H1 (cell line): ENCODE measurements around the gene ATP6V1B1. TPM values are rescaled to one million over a fixed set of nuclear protein-coding genes. Genes with fewer than 3 reads are reported as not detected.

ENCODE experiments used
- CTCF ChIA-PET: fragments of 300-600 bp; sonication (Branson Sonifier 250); formaldehyde crosslinking; loops from one replicate; lab custom pipeline; 2021; ENCODE audit not compliant: partially characterized antibody; lab: Charles Lee
- POLR2A ChIA-PET: fragments of 300-600 bp; sonication (Branson Sonifier 250); formaldehyde crosslinking; loops from one replicate; lab custom pipeline; 2021; ENCODE audit warnings: inconsistent platforms; ENCODE audit not compliant: partially characterized antibody; lab: Charles Lee
- DNase-seq, 2 experiments: peaks; one replicate each; pipeline versions ENCODE4 v3.0.0 to v3.0.0-alpha.2; 2010 to 2022; ENCODE audit warnings: low spot score in 2 of 2, low read depth in 1 of 2, mixed read lengths in 1 of 2
- FAIRE-seq: peaks from 2 replicates; lab custom pipeline; 2011; peaks lifted over from hg19 to GRCh38; lab: Jason Lieb, UNC
- H2AFZ ChIP-seq: 2 replicates; pipeline ENCODE4 v1.8.1; 2012; ENCODE audit warnings: low read length, inconsistent platforms
- H2AK5ac ChIP-seq: 2 replicates; pipeline ENCODE4 v1.6.1; 2013; ENCODE audit warnings: low read depth, low read length
- H2BK120ac ChIP-seq: replicated peaks from 2 replicates; pipeline ENCODE3; 2013; ENCODE audit warnings: low read depth, low read length, inconsistent platforms
- H2BK12ac ChIP-seq: 2 replicates; pipeline ENCODE4 v1.6.1; 2013; ENCODE audit warnings: low read depth, low read length
- H2BK15ac ChIP-seq: 2 replicates; pipeline ENCODE4 v1.6.1; 2013; ENCODE audit warnings: low read length
- H2BK20ac ChIP-seq: 2 replicates; pipeline ENCODE4 v1.6.1; 2013; ENCODE audit warnings: low read length
- H2BK5ac ChIP-seq: 2 replicates; pipeline ENCODE4 v1.6.1; 2013; ENCODE audit warnings: low read depth, low read length
- H3K14ac ChIP-seq: 2 replicates; pipeline ENCODE4 v1.6.1; 2013; ENCODE audit warnings: inconsistent platforms; ENCODE audit not compliant: insufficient read length
- H3K18ac ChIP-seq: 2 replicates; pipeline ENCODE4 v1.6.1; 2013; ENCODE audit warnings: low read length; ENCODE audit errors: extremely low read depth
- H3K23ac ChIP-seq: 2 replicates; pipeline ENCODE4 v1.6.1; 2013; ENCODE audit warnings: inconsistent platforms; ENCODE audit not compliant: insufficient read length
- H3K23me2 ChIP-seq: 2 replicates; pipeline ENCODE4 v1.6.1; 2013; ENCODE audit warnings: low read depth, low read length
- H3K27ac ChIP-seq: 2 replicates; pipeline ENCODE4 v1.6.1; 2011; ENCODE audit warnings: low read depth, low read length, inconsistent platforms
- H3K27me3 ChIP-seq, 4 experiments: replicated peaks in 1 of 4; 1 replicate in 1 of 4; 2 replicates in 3 of 4; pipeline versions ENCODE4 v1.6.1 to v1.8.1; 2011 to 2013; ENCODE audit warnings: low read length in 3 of 4, mild to moderate bottlenecking in 3 of 4, inconsistent platforms in 2 of 4, mixed read lengths in 2 of 4, moderate library complexity in 1 of 4; ENCODE audit not compliant: control insufficient read depth in 3 of 4, insufficient read depth in 3 of 4; ENCODE audit errors: extremely low read depth in 1 of 4
- H3K36me3 ChIP-seq, 4 experiments: 2 replicates each; pipeline versions ENCODE4 v1.6.1 to v1.8.1; 2011 to 2013; ENCODE audit warnings: mild to moderate bottlenecking in 4 of 4, low read length in 3 of 4, moderate library complexity in 2 of 4, control low read depth in 1 of 4, inconsistent platforms in 1 of 4; ENCODE audit not compliant: insufficient read depth in 4 of 4, control insufficient read depth in 2 of 4
- H3K4ac ChIP-seq: replicated peaks from 2 replicates; pipeline ENCODE3; 2013; ENCODE audit warnings: low read length, low read depth, mixed read lengths, inconsistent platforms; ENCODE audit not compliant: insufficient read length
- H3K4me1 ChIP-seq, 4 experiments: replicated peaks in 1 of 4; 1 replicate in 1 of 4; 2 replicates in 3 of 4; pipeline versions ENCODE4 v1.6.1 to v1.8.1; 2011 to 2013; ENCODE audit warnings: low read length in 3 of 4, inconsistent platforms in 2 of 4, mixed read lengths in 1 of 4; ENCODE audit not compliant: insufficient read depth in 4 of 4, control insufficient read depth in 3 of 4
- H3K4me2 ChIP-seq, 2 experiments: 2 replicates each; pipeline versions ENCODE4 v1.6.1 to v1.8.1; 2011 to 2013; ENCODE audit warnings: low read depth in 2 of 2, low read length in 2 of 2, control low read depth in 1 of 2, inconsistent platforms in 1 of 2, mild to moderate bottlenecking in 1 of 2; ENCODE audit not compliant: insufficient read depth in 1 of 2
- H3K4me3 ChIP-seq, 4 experiments: fragments of 200-600, 300-600 bp in 1 of 4; sonication (generic), shearing (Covaris generic), sonication (Bioruptor Twin) in 1 of 4; 2 replicates each; pipeline versions ENCODE4 v1.5.1 to v1.8.1; 2011 to 2016; ENCODE audit warnings: low read length in 4 of 4, low read depth in 3 of 4, control low read depth in 2 of 4, inconsistent platforms in 2 of 4, mild to moderate bottlenecking in 2 of 4, mixed read lengths in 1 of 4, moderate library complexity in 1 of 4; ENCODE audit not compliant: insufficient read depth in 2 of 4; ENCODE audit errors: extremely low read depth in 1 of 4
- H3K56ac ChIP-seq: replicated peaks from 2 replicates; pipeline ENCODE3; 2013; ENCODE audit warnings: low read depth, mild to moderate bottlenecking, mixed read lengths, low read length, inconsistent platforms; ENCODE audit not compliant: insufficient read length
- H3K79me1 ChIP-seq: 2 replicates; pipeline ENCODE4 v1.6.1; 2013; ENCODE audit warnings: low read depth, low read length, control low read depth
- H3K79me2 ChIP-seq, 2 experiments: 2 replicates each; pipeline versions ENCODE4 v1.6.1 to v1.8.1; 2012 to 2013; ENCODE audit warnings: low read length in 2 of 2, mild to moderate bottlenecking in 2 of 2, inconsistent platforms in 1 of 2; ENCODE audit not compliant: insufficient read depth in 2 of 2, control insufficient read depth in 1 of 2
- H3K9ac ChIP-seq, 4 experiments: replicated peaks in 1 of 4; 1 replicate in 1 of 4; 2 replicates in 3 of 4; pipeline versions ENCODE4 v1.6.1 to v1.8.1; 2011 to 2013; ENCODE audit warnings: low read depth in 3 of 4, low read length in 3 of 4, control low read depth in 2 of 4, mild to moderate bottlenecking in 2 of 4, moderate library complexity in 2 of 4, inconsistent platforms in 1 of 4; ENCODE audit errors: extremely low read depth in 1 of 4
- H3K9me3 ChIP-seq, 2 experiments: 2 replicates each; pipeline versions ENCODE4 v1.6.1 to v1.8.1; 2012 to 2013; ENCODE audit warnings: mild to moderate bottlenecking in 2 of 2, moderate library complexity in 2 of 2, control low read depth in 1 of 2, inconsistent platforms in 1 of 2, low read depth in 1 of 2, low read length in 1 of 2, mixed read lengths in 1 of 2; ENCODE audit not compliant: insufficient read depth in 2 of 2
- H4K20me1 ChIP-seq, 2 experiments: replicated peaks in 1 of 2; 2 replicates each; pipeline versions ENCODE3 to v1.8.1; 2011 to 2013; ENCODE audit warnings: inconsistent platforms in 2 of 2, low read length in 2 of 2, mild to moderate bottlenecking in 1 of 2; ENCODE audit not compliant: insufficient read depth in 2 of 2, control insufficient read depth in 1 of 2
- H4K5ac ChIP-seq: 2 replicates; pipeline ENCODE4 v1.6.1; 2013; ENCODE audit warnings: low read length, low read depth, mixed read lengths, inconsistent platforms; ENCODE audit not compliant: insufficient read length
- H4K8ac ChIP-seq: 2 replicates; pipeline ENCODE4 v1.8.0; 2013; ENCODE audit warnings: mild to moderate bottlenecking, moderate library complexity, low read length, inconsistent platforms; ENCODE audit not compliant: insufficient read depth; ENCODE audit errors: extremely low read depth
- H4K91ac ChIP-seq: replicated peaks from 2 replicates; pipeline ENCODE3; 2013; ENCODE audit warnings: low read length, mixed read lengths, inconsistent platforms; ENCODE audit not compliant: insufficient read length
- CEBPB ChIP-seq: IDR thresholded peaks from 2 replicates; pipeline ENCODE4 v1.6.1; 2012; ENCODE audit warnings: low read depth, low read length
- EGR1 ChIP-seq: IDR thresholded peaks from 2 replicates; pipeline ENCODE4 v1.6.1; 2011; ENCODE audit warnings: low read depth, low read length, borderline replicate concordance
- EZH2 ChIP-seq: fragments of 200-600 bp; sonication (generic); IDR thresholded peaks from 2 replicates; pipeline ENCODE4 v1.7.1; 2012; ENCODE audit warnings: low read depth, mild to moderate bottlenecking, moderate library complexity, low read length, inconsistent platforms; ENCODE audit not compliant: severe bottlenecking
- MAFK ChIP-seq: IDR thresholded peaks from 2 replicates; pipeline ENCODE4 v1.6.1; 2012; ENCODE audit warnings: low read depth, mild to moderate bottlenecking, improper control_type of control experiment, low read length
- RAD21 ChIP-seq, 2 experiments: IDR thresholded peaks in 1 of 2; conservative IDR thresholded peaks in 1 of 2; 2 replicates each; pipeline ENCODE4 v1.6.1; 2011; ENCODE audit warnings: low read depth in 2 of 2, low read length in 2 of 2, improper control_type of control experiment in 1 of 2, inconsistent platforms in 1 of 2, mild to moderate bottlenecking in 1 of 2, moderate library complexity in 1 of 2
- RNF2 ChIP-seq: fragments of 200-900, 300-1000 bp; sonication (generic); IDR thresholded peaks from 2 replicates; pipeline ENCODE4 v1.7.1; 2016; ENCODE audit warnings: borderline replicate concordance, low read depth, mild to moderate bottlenecking, antibody characterized with exemption, low read length; ENCODE audit not compliant: poor library complexity, severe bottlenecking; ENCODE audit errors: missing control alignments
- RXRA ChIP-seq: IDR thresholded peaks from 2 replicates; pipeline ENCODE4 v1.6.1; 2011; ENCODE audit warnings: low read depth, mild to moderate bottlenecking, low read length, moderate library complexity; ENCODE audit not compliant: insufficient read depth
- SP1 ChIP-seq: IDR thresholded peaks from 2 replicates; pipeline ENCODE4 v1.6.1; 2011; ENCODE audit warnings: low read depth, low read length
- SP4 ChIP-seq: IDR thresholded peaks from 2 replicates; pipeline ENCODE4 v1.6.1; 2012; ENCODE audit warnings: low read length, inconsistent platforms
- YY1 ChIP-seq: IDR thresholded peaks from 2 replicates; pipeline ENCODE4 v1.6.1; 2011; ENCODE audit warnings: low read depth, mild to moderate bottlenecking, low read length
- WGBS, 2 experiments: shearing (Covaris generic) in 1 of 2; methylation state at CpG; one replicate each; pipeline versions ENCODE4 v1.1.6 to v1.1.7; 2013 to 2015; ENCODE audit warnings: low lambda C conversion rate in 2 of 2, mixed read lengths in 2 of 2, inconsistent platforms in 1 of 2, low coverage in 1 of 2, missing lambda C conversion rate in 1 of 2; ENCODE audit not compliant: insufficient replicate concordance in 2 of 2, insufficient coverage in 1 of 2, insufficient read length in 1 of 2; ENCODE audit errors: extremely low coverage in 1 of 2, missing lambda C conversion rate in 1 of 2; 5-methylcytosine and 5-hydroxymethylcytosine counted together
- polyA plus RNA-seq, 7 experiments: library from polyadenylated mRNA; depleted of rRNA in 3 of 7; stranded (reverse) in 5 of 7; unstranded in 2 of 7; fragments of >200 nt in 5 of 7; fragments of 200-250 nt in 2 of 7; gene quantifications; 1 replicate in 5 of 7; 2 replicates in 1 of 7; 4 replicates in 1 of 7; pipeline versions ENCODE4 v1.2.1 to v1.2.3, GENCODE V29; 2011 to 2013; ENCODE audit warnings: missing spikeins in 2 of 7, mixed read lengths in 2 of 7
- total RNA-seq: library from RNA; stranded (reverse); fragmentation: NEBNext Ultra II Directional; extraction: Animal tissue kit (Norgen Biotek cat#: 25700); gene quantifications from 2 replicates; pipeline ENCODE4 v1.2.1, GENCODE V29; 2021
- TF ChIP-seq, protein P1 (sequence below): IDR thresholded peaks from 2 replicates; pipeline ENCODE4 v1.6.1; 2012; ENCODE audit warnings: low read length, inconsistent platforms

ATP6V1B1 gene
- total and polyA plus RNA-seq, 2 of the 8 experiments (the other 6 are each of a cell fraction or from before 2014, with no cell fraction given), result not detected

DNA sequence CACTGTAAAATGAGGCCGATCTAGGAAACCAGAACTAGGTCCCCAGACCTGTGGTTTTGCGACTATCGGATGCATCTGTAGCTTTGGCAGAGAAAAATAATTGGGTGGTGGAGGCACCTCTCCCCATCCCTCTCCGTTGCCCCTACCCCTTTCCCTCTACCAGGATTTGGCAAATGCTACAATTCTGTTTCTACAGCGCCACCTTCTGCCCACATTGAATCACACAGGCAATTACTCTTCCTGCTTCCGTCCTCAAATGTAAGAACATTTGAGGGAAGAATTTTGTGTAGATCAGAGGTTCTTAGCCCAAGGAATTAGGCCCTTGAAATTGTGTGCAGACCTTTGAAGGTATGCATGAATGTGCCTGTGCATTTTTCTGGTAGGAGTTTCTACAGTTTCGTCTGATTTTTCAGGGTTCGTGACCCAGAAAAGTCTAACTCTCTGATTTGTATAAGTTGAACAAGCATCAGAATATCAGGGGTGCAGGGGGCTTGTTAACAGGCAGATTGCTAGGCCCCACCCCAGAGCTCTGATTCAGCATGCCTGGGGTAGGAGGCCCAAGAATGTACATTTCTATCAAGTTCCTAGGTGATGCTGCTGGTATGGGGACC lies 11.2 kb downstream of the ATP6V1B1 start:
- no peak overlapping the region for H4K91ac ChIP-seq
- H3K23ac ChIP-seq, result no peak overlapping the region
- no peak overlapping the region for H3K56ac ChIP-seq
- peak in 1 of 2 experiments; percentile 85 for DNase-seq
- no peaks in the 10 kb centered on the region; the same call in 1 of the 2 replicates for H3K23me2 ChIP-seq
- 18% methylated on average over 8 of the region's 8 CpGs; no CpG with 5 or more reads in 1 of the 2 experiments for WGBS, 2 experiments
- H3K14ac ChIP-seq, result no peak overlapping the region
- H3K9me3 ChIP-seq, result no peaks in the 10 kb centered on the region
- no peaks in the 10 kb centered on the region for H3K36me3 ChIP-seq
- no peak overlapping the region for H3K9ac ChIP-seq
- H3K79me1 ChIP-seq, result no peaks in the 10 kb centered on the region
- no peak overlapping the region for H3K4ac ChIP-seq
- H2BK12ac ChIP-seq, result no peak overlapping the region
- H4K8ac ChIP-seq, result no peak overlapping the region
- ChIA-PET POLR2A (no interaction called here), CTCF (interaction anchor here (0.6 to 22.0 kb wide), 46 partner anchors 12 to 672 kb away, joined by 3 to 513 read pairs (median 4); partner anchors contain the start of genes ANKRD53, ATP6V1B1 and FIGLA)
- H3K27me3 ChIP-seq, result peaks cover 11 to 29% (median 27%) of the 10 kb centered on the region in 4 experiments
- no peak overlapping the region for H2AK5ac ChIP-seq
- no peak overlapping the region for H3K4me3 ChIP-seq
- H2AFZ ChIP-seq, result no peak overlapping the region
- H3K27ac ChIP-seq, result no peak overlapping the region
- H3K18ac ChIP-seq, result no peak overlapping the region
- H2BK5ac ChIP-seq, result no peak overlapping the region
- peaks cover 2 to 17% (median 12%) of the 10 kb centered on the region in 4 experiments for H3K4me1 ChIP-seq
- H3K4me2 ChIP-seq, result no peak overlapping the region; a peak in 1 of 4 replicates
- no peak overlapping the region for H4K5ac ChIP-seq
- peaks cover 0 to 2% of the 10 kb centered on the region in 2 experiments for H4K20me1 ChIP-seq
- H2BK120ac ChIP-seq, result no peak overlapping the region
- H2BK15ac ChIP-seq, result no peak overlapping the region
- H2BK20ac ChIP-seq, result no peak overlapping the region
- peak; percentile 68 for FAIRE-seq
- H3K79me2 ChIP-seq, result no peaks in the 10 kb centered on the region
- no peak for TF ChIP-seq CEBPB
- TF ChIP-seq RNF2, result no peak
- TF ChIP-seq RXRA, result no peak
- 0 out of 2 replicates have a peak, but pooled peaks have one; percentile 35 for TF ChIP-seq YY1
- TF ChIP-seq, protein P1, sequence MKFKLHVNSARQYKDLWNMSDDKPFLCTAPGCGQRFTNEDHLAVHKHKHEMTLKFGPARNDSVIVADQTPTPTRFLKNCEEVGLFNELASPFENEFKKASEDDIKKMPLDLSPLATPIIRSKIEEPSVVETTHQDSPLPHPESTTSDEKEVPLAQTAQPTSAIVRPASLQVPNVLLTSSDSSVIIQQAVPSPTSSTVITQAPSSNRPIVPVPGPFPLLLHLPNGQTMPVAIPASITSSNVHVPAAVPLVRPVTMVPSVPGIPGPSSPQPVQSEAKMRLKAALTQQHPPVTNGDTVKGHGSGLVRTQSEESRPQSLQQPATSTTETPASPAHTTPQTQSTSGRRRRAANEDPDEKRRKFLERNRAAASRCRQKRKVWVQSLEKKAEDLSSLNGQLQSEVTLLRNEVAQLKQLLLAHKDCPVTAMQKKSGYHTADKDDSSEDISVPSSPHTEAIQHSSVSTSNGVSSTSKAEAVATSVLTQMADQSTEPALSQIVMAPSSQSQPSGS, result no peak
- no peak for TF ChIP-seq EZH2
- TF ChIP-seq SP1, result no peak
- no peak for TF ChIP-seq MAFK
- no peak for TF ChIP-seq EGR1
- TF ChIP-seq RAD21 (IDR thresholded peaks at IDR 0.05 in 1 of 2, conservative IDR thresholded peaks at IDR 0.05 in 1 of 2; ENCODE audit: low read depth in 2 of 2, low read length in 2 of 2), result peak; percentile 85 to 88
- no peak for TF ChIP-seq SP4
